HEK293 (cell line): ENCODE results near the gene PAQR5.
A peak's percentile ranks its signal among the peaks of the same experiment; 100 is the strongest.

ENCODE experiments used
- BCL11A ChIP-seq: fragments of 450-650 bp; formaldehyde crosslinking; IDR thresholded peaks from 2 replicates; pipeline ENCODE4 v1.5.1; 2016; ENCODE audit warnings: low read depth, missing biosample characterization, missing genetic modification characterization
- BCL6B ChIP-seq: fragments of 450-650 bp; formaldehyde crosslinking; IDR thresholded peaks from 2 replicates; pipeline ENCODE4 v1.5.1; 2017; ENCODE audit warnings: missing biosample characterization, missing genetic modification characterization
- EGR2 ChIP-seq: fragments of 450-650 bp; formaldehyde crosslinking; IDR thresholded peaks from 2 replicates; pipeline ENCODE4 v1.5.1; 2016; ENCODE audit warnings: low read depth, missing biosample characterization, missing genetic modification characterization
- GFI1B ChIP-seq: fragments of 450-650 bp; formaldehyde crosslinking; IDR thresholded peaks from 2 replicates; pipeline ENCODE4 v1.5.1; 2016; ENCODE audit warnings: missing biosample characterization, missing genetic modification characterization
- KLF17 ChIP-seq: fragments of 450-650 bp; formaldehyde crosslinking; IDR thresholded peaks from 2 replicates; pipeline ENCODE4 v1.5.1; 2016; ENCODE audit warnings: missing biosample characterization, missing genetic modification characterization
- KLF9 ChIP-seq: fragments of 450-650 bp; formaldehyde crosslinking; IDR thresholded peaks from 2 replicates; pipeline ENCODE4 v1.5.1; 2016; ENCODE audit warnings: missing biosample characterization, missing genetic modification characterization, low read depth
- MEIS1 ChIP-seq: sonication (generic); formaldehyde crosslinking; IDR thresholded peaks from 2 replicates; pipeline ENCODE4 v1.8.1; 2022; ENCODE audit warnings: missing genetic modification reagents, mild to moderate bottlenecking, borderline replicate concordance
- PRDM4 ChIP-seq: fragments of 450-650 bp; formaldehyde crosslinking; IDR thresholded peaks from 2 replicates; pipeline ENCODE4 v1.5.1; 2017; ENCODE audit warnings: missing biosample characterization, missing genetic modification characterization
- SCRT2 ChIP-seq: fragments of 450-650 bp; formaldehyde crosslinking; IDR thresholded peaks from 2 replicates; pipeline ENCODE4 v1.5.1; 2016; ENCODE audit warnings: missing biosample characterization, missing genetic modification characterization
- ZNF140 ChIP-seq: fragments of 450-650 bp; formaldehyde crosslinking; IDR thresholded peaks from 2 replicates; pipeline ENCODE4 v1.5.1; 2016; ENCODE audit warnings: missing biosample characterization, missing genetic modification characterization
- ZNF155 ChIP-seq: fragments of 450-650 bp; formaldehyde crosslinking; IDR thresholded peaks from 2 replicates; pipeline ENCODE4 v1.5.1; 2016; ENCODE audit warnings: missing biosample characterization, missing genetic modification characterization
- ZNF16 ChIP-seq: fragments of 450-650 bp; formaldehyde crosslinking; IDR thresholded peaks from 2 replicates; pipeline ENCODE4 v1.5.1; 2016; ENCODE audit warnings: low read depth, missing biosample characterization, missing genetic modification characterization
- ZNF23 ChIP-seq: fragments of 450-650 bp; formaldehyde crosslinking; IDR thresholded peaks from 2 replicates; pipeline ENCODE4 v1.5.1; 2016; ENCODE audit warnings: missing biosample characterization, missing genetic modification characterization, borderline replicate concordance
- ZNF239 ChIP-seq: fragments of 450-650 bp; formaldehyde crosslinking; IDR thresholded peaks from 2 replicates; pipeline ENCODE4 v1.5.1; 2016; ENCODE audit warnings: missing biosample characterization, missing genetic modification characterization
- ZNF404 ChIP-seq: fragments of 450-650 bp; formaldehyde crosslinking; IDR thresholded peaks from 2 replicates; pipeline ENCODE4 v1.5.1; 2017; ENCODE audit warnings: missing biosample characterization, missing genetic modification characterization
- ZNF513 ChIP-seq: fragments of 450-650 bp; IDR thresholded peaks from 2 replicates; pipeline ENCODE4 v1.5.1; 2018; ENCODE audit warnings: missing biosample characterization, missing genetic modification characterization
- ZNF521 ChIP-seq: fragments of 450-650 bp; formaldehyde crosslinking; IDR thresholded peaks from 2 replicates; pipeline ENCODE4 v1.5.1; 2017; ENCODE audit warnings: missing biosample characterization, mild to moderate bottlenecking, missing genetic modification characterization
- ZNF548 ChIP-seq: fragments of 450-650 bp; formaldehyde crosslinking; IDR thresholded peaks from 2 replicates; pipeline ENCODE4 v1.5.1; 2016; ENCODE audit warnings: missing biosample characterization, missing genetic modification characterization
- ZNF571 ChIP-seq: fragments of 450-650 bp; formaldehyde crosslinking; IDR thresholded peaks from 2 replicates; pipeline ENCODE4 v1.5.0; 2017; ENCODE audit warnings: missing biosample characterization, missing genetic modification characterization
- ZNF580 ChIP-seq: fragments of 450-650 bp; formaldehyde crosslinking; IDR thresholded peaks from 2 replicates; pipeline ENCODE4 v1.5.1; 2016; ENCODE audit warnings: missing biosample characterization, missing genetic modification characterization
- ZNF677 ChIP-seq: fragments of 450-650 bp; IDR thresholded peaks from 2 replicates; pipeline ENCODE4 v1.5.0; 2018; ENCODE audit warnings: missing biosample characterization, mild to moderate bottlenecking, missing genetic modification characterization, moderate library complexity
- ZNF704 ChIP-seq: fragments of 450-650 bp; formaldehyde crosslinking; IDR thresholded peaks from 2 replicates; pipeline ENCODE4 v1.5.1; 2016; ENCODE audit warnings: missing biosample characterization, missing genetic modification characterization
- ZNF777 ChIP-seq: fragments of 450-650 bp; formaldehyde crosslinking; IDR thresholded peaks from 2 replicates; pipeline ENCODE4 v1.5.1; 2017; ENCODE audit warnings: missing biosample characterization, missing genetic modification characterization, borderline replicate concordance
- ZNF785 ChIP-seq: fragments of 450-650 bp; formaldehyde crosslinking; IDR thresholded peaks from 2 replicates; pipeline ENCODE4 v1.5.1; 2016; ENCODE audit warnings: missing biosample characterization, missing genetic modification characterization
- ZNF843 ChIP-seq: fragments of 450-650 bp; formaldehyde crosslinking; IDR thresholded peaks from 2 replicates; pipeline ENCODE4 v1.5.1; 2016; ENCODE audit warnings: missing biosample characterization, missing genetic modification characterization
- TF ChIP-seq, protein P1 (sequence below): fragments of 450-650 bp; formaldehyde crosslinking; IDR thresholded peaks from 2 replicates; pipeline ENCODE4 v1.5.1; 2017; ENCODE audit warnings: missing biosample characterization, mild to moderate bottlenecking, missing genetic modification characterization, moderate library complexity
- TF ChIP-seq, protein P2 (sequence below): fragments of 450-650 bp; IDR thresholded peaks from 2 replicates; pipeline ENCODE4 v1.5.1; 2018; ENCODE audit warnings: missing biosample characterization, mild to moderate bottlenecking, missing genetic modification characterization
- TF ChIP-seq, protein P3 (sequence below): fragments of 450-650 bp; formaldehyde crosslinking; IDR thresholded peaks from 2 replicates; pipeline ENCODE4 v1.5.1; 2016; ENCODE audit warnings: missing biosample characterization, missing genetic modification characterization

Gene PAQR5

GRCh38 chr15:69414701-69415167, 116.0 kb downstream of the PAQR5 start (continued):
- TF ChIP-seq ZNF704 (tag by site-specific recombination) (no peak), ZNF580 (tag by site-specific recombination) (no peak), KLF9 (tag by site-specific recombination) (peak; percentile 60; the same call in 1 of the 2 replicates), BCL6B (no peak), PRDM4 (tag by site-specific recombination) (no peak), ZNF16 (tag by site-specific recombination) (no peak), SCRT2 (tag by site-specific recombination) (no peak), ZNF571 (tag by site-specific recombination) (no peak), KLF17 (tag by site-specific recombination) (no peak), GFI1B (tag by site-specific recombination) (no peak), ZNF777 (tag by site-specific recombination) (no peak), ZNF23 (no peak), ZNF155 (no peak), ZNF548 (tag by site-specific recombination) (no peak), EGR2 (tag by site-specific recombination) (no peak), ZNF785 (no peak), BCL11A (tag by site-specific recombination) (no peak), ZNF677 (no peak), MEIS1 (no peak), ZNF140 (tag by site-specific recombination) (no peak), ZNF521 (tag by site-specific recombination) (no peak), ZNF239 (tag by site-specific recombination) (no peak), ZNF404 (tag by site-specific recombination) (no peak), ZNF513 (tag by site-specific recombination) (0 out of 2 replicates have a peak, but pooled peaks have one; percentile 2), ZNF843 (tag by site-specific recombination) (no peak)
- TF ChIP-seq, protein P1, sequence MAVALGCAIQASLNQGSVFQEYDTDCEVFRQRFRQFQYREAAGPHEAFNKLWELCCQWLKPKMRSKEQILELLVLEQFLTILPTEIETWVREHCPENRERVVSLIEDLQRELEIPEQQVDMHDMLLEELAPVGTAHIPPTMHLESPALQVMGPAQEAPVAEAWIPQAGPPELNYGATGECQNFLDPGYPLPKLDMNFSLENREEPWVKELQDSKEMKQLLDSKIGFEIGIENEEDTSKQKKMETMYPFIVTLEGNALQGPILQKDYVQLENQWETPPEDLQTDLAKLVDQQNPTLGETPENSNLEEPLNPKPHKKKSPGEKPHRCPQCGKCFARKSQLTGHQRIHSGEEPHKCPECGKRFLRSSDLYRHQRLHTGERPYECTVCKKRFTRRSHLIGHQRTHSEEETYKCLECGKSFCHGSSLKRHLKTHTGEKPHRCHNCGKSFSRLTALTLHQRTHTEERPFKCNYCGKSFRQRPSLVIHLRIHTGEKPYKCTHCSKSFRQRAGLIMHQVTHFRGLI: 0 out of 2 replicates have a peak, but pooled peaks have one; percentile 55
- TF ChIP-seq, protein P2, sequence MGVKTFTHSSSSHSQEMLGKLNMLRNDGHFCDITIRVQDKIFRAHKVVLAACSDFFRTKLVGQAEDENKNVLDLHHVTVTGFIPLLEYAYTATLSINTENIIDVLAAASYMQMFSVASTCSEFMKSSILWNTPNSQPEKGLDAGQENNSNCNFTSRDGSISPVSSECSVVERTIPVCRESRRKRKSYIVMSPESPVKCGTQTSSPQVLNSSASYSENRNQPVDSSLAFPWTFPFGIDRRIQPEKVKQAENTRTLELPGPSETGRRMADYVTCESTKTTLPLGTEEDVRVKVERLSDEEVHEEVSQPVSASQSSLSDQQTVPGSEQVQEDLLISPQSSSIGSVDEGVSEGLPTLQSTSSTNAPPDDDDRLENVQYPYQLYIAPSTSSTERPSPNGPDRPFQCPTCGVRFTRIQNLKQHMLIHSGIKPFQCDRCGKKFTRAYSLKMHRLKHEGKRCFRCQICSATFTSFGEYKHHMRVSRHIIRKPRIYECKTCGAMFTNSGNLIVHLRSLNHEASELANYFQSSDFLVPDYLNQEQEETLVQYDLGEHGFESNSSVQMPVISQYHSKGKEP (tag by site-specific recombination): no peak
- TF ChIP-seq, protein P3, sequence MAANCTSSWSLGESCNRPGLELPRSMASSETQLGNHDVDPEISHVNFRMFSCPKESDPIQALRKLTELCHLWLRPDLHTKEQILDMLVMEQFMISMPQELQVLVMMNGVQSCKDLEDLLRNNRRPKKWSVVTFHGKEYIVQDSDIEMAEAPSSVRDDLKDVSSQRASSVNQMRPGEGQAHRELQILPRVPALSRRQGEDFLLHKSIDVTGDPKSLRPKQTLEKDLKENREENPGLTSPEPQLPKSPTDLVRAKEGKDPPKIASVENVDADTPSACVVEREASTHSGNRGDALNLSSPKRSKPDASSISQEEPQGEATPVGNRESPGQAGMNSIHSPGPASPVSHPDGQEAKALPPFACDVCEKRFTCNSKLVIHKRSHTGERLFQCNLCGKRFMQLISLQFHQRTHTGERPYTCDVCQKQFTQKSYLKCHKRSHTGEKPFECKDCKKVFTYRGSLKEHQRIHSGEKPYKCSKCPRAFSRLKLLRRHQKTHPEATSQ (tag by site-specific recombination): no peak
